Thyroid gland (tissue), 4 donors: ENCODE measurements around the gene TBCEL. TPM values are rescaled to one million over a fixed set of nuclear protein-coding genes. Genes with fewer than 3 reads are reported as not detected.
A peak's percentile ranks its signal among the peaks of the same experiment; 100 is the strongest.
"Not testable (repeated sequence)": the region's sequence is repeated elsewhere in the genome, so short reads cannot be mapped to it uniquely, and the experiment has no call there.

ENCODE experiments used
- DNase-seq, 2 donors: peaks; one replicate each; pipeline ENCODE4 v3.0.0-alpha.2; 2019
- H3K27ac ChIP-seq, 3 donors: fragments of 200-600 bp; sonication (generic); 1 replicate in 2 of 3; 2 replicates in 1 of 3; pipeline ENCODE4 v1.5.1; 2016 to 2019; ENCODE audit warnings: mild to moderate bottlenecking in 1 of 3, moderate library complexity in 1 of 3
- H3K27me3 ChIP-seq: fragments of 200-600 bp; sonication (generic); one replicate; pipeline ENCODE4 v1.5.1; 2019
- H3K36me3 ChIP-seq, 2 donors: fragments of 200-600 bp; sonication (generic); one replicate each; pipeline ENCODE4 v1.5.1; 2016 to 2019
- H3K4me1 ChIP-seq, 2 donors: fragments of 200-600 bp; sonication (generic); one replicate each; pipeline ENCODE4 v1.5.1; 2017 to 2019
- H3K4me3 ChIP-seq, 3 donors: fragments of 200-600 bp; sonication (generic); replicated peaks in 1 of 3; 1 replicate in 2 of 3; 2 replicates in 1 of 3; pipeline ENCODE4 v1.5.1; 2016; ENCODE audit warnings: mild to moderate bottlenecking in 1 of 3
- H3K9me3 ChIP-seq: fragments of 200-600 bp; sonication (generic); one replicate; pipeline ENCODE4 v1.5.1; 2017
- POLR2A ChIP-seq, 2 donors: fragments of 450-650 bp; IDR thresholded peaks; one replicate each; pipeline ENCODE4 v1.6.1; 2017; ENCODE audit warnings: antibody characterized with exemption in 2 of 2, mild to moderate bottlenecking in 2 of 2, moderate library complexity in 1 of 2
- WGBS, 2 donors: methylation state at CpG; one replicate each; pipeline ENCODE4 v1.1.5; 2017; 5-methylcytosine and 5-hydroxymethylcytosine counted together
- intact Hi-C: fragments of 100-400 bp; cut with DNase I; formaldehyde crosslinking; loops from one replicate; pipeline ENCODE4 v1.15.1; 2023
- total RNA-seq, 4 donors: library from RNA; depleted of rRNA; stranded (reverse); fragments of >200 nt; gene quantifications; one replicate each; pipeline ENCODE4 v1.2.3, GENCODE V29; 2016
- TF ChIP-seq, protein P1 (sequence below), 6 experiments: fragments of 200-600 bp in 3 of 6; fragments of 450-650 bp in 3 of 6; sonication (generic) in 3 of 6; IDR thresholded peaks; one replicate each; pipeline ENCODE4 v1.5.1; 2016 to 2019; ENCODE audit warnings: antibody characterized with exemption in 6 of 6, mild to moderate bottlenecking in 2 of 6, inconsistent platforms in 1 of 6, moderate library complexity in 1 of 6

TBCEL gene
- total RNA-seq, 4 donors from 2014 or later: 32.3 to 89.4 (median 43.9) TPM

DNA sequence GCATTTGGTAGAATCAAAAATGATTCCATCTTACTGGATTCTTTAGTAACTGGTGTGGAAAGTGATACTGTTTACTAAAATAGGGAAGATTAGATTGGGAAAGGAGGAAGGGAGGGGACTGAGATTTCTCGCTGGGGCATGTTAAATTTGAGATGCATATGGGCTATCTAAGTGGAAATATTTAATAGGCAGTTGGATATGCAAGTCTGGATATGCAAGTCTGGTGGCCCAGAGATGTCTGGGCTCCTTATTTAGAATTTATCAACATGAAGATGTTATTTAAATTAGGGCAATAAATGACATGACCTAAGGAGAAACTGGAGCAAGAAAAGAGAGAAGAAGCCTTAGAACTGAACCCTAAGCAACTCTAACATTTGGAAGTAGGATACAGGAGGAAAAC lies 17.0 kb upstream of the TBCEL start:
- no peak for DNase-seq
- intact Hi-C loops: no loop called here
- no peaks in the 10 kb centered on the region for H3K9me3 ChIP-seq
- WGBS, 2 donors: 83 to 89% methylated on average over 1 of the region's 1 CpG
- H3K27ac ChIP-seq: no peak overlapping the region
- H3K27me3 ChIP-seq: no peaks in the 10 kb centered on the region
- H3K36me3 ChIP-seq: no peaks in the 10 kb centered on the region
- no peak for TF ChIP-seq POLR2A (IDR thresholded peaks at IDR 0.05)
- no peak overlapping the region for H3K4me3 ChIP-seq
- no peaks in the 10 kb centered on the region for H3K4me1 ChIP-seq

DNA sequence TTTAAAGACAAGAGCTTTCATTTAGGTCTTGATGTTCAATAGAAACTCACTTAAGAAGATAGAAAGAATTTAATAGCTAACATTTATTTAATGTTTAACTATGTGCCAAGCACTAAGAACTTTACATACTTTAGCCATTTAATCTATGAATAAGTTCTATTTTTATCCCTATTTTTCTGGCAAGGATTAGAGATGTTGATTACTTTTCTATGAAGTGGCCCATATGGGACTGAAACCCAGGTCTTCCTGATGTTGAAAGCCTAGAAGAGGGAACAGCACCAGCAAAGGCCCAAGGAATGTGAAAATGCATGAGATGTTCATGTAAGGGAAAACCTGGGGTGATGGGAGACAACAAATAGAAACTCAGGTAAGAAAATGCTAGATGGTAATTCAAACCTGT lies 15.4 kb upstream of the TBCEL start:
- TF ChIP-seq POLR2A (IDR thresholded peaks at IDR 0.05): no peak
- TF ChIP-seq, protein P1, sequence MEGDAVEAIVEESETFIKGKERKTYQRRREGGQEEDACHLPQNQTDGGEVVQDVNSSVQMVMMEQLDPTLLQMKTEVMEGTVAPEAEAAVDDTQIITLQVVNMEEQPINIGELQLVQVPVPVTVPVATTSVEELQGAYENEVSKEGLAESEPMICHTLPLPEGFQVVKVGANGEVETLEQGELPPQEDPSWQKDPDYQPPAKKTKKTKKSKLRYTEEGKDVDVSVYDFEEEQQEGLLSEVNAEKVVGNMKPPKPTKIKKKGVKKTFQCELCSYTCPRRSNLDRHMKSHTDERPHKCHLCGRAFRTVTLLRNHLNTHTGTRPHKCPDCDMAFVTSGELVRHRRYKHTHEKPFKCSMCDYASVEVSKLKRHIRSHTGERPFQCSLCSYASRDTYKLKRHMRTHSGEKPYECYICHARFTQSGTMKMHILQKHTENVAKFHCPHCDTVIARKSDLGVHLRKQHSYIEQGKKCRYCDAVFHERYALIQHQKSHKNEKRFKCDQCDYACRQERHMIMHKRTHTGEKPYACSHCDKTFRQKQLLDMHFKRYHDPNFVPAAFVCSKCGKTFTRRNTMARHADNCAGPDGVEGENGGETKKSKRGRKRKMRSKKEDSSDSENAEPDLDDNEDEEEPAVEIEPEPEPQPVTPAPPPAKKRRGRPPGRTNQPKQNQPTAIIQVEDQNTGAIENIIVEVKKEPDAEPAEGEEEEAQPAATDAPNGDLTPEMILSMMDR (IDR thresholded peaks at IDR 0.05): no peak
- DNase-seq: no peak

DNA sequence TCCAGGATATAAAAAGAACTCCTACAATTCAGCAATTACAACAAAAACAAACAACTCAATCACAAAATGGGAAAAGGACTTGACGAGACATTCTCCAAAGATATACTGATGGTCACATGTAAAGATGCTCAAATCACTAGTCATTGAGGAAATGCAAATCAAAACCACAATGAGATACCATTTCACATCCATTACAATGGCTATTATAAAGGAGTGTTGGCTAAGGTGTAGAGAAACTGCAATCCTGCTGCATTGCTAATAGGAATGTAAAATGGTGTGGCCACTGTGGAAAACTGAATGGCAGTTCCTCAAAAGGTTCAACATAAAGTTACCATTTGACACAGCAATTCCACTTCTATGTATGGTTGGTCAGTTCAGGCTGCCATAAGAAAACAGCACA lies 11.8 kb upstream of the TBCEL start:
- H3K27me3 ChIP-seq: no peaks in the 10 kb centered on the region
- H3K27ac ChIP-seq: no peak overlapping the region
- H3K36me3 ChIP-seq: no peaks in the 10 kb centered on the region
- DNase-seq: no peak
- no peaks in the 10 kb centered on the region for H3K4me1 ChIP-seq
- H3K9me3 ChIP-seq: no peaks in the 10 kb centered on the region
- intact Hi-C loops: no loop called here
- WGBS, 2 donors: 88 to 93% methylated on average over 1 of the region's 1 CpG
- TF ChIP-seq, protein P1 (IDR thresholded peaks at IDR 0.05): no peak
- no peak for TF ChIP-seq POLR2A (IDR thresholded peaks at IDR 0.05)
- H3K4me3 ChIP-seq: no peak overlapping the region

More for the DNA sequence above, 15.4 kb upstream of the TBCEL start:
- no peaks in the 10 kb centered on the region for H3K4me1 ChIP-seq
- H3K27ac ChIP-seq: no peak overlapping the region
- H3K4me3 ChIP-seq: no peak overlapping the region
- H3K27me3 ChIP-seq: no peaks in the 10 kb centered on the region
- no peaks in the 10 kb centered on the region for H3K9me3 ChIP-seq
- no peaks in the 10 kb centered on the region for H3K36me3 ChIP-seq
- intact Hi-C loops: no loop called here

DNA sequence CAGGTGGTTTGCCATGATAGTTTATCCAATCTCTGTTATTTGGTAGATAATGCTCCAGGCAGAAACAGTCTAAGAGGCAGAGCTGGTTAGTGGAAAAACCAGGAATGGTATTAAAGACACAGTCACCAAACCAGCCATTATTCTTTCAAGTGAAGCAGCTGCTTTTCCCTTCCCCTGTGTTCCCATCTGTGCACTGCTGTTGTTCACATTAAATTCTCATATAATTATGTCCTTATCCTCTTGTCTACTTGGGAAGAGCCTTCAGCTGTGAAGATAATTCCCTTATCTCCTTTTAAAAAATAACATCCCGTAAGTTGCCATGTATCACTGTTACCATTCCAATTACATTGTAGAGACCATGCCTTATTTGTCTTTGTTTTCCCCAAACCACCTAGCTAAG lies 5.2 kb upstream of the TBCEL start:
- intact Hi-C loops: no loop called here

DNA sequence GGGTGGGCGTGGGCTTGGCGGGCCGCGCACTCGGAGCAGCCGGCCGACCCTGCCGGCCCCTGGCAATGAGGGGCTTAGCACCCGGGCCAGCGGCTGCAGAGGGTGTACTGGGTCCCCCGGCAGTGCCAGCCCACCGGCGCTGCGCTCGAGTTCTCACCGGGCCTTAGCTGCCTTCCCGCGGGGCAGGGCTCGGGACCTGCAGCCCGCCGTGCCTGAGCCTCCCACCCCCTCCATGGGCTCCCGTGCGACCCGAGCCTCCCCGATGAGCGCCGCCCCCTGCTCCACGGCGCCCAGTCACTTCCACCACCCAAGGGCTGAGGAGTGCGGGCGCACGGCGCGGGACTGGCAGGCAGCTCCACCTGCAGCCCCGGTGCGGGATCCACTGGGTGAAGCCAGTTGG lies 2.2 kb upstream of the TBCEL start:
- intact Hi-C loops: not testable (repeated sequence)

More for the DNA sequence above, 5.2 kb upstream of the TBCEL start:
- H3K4me3 ChIP-seq: no peak overlapping the region
- no peak for DNase-seq
- no peak overlapping the region for H3K27ac ChIP-seq
- no peak for TF ChIP-seq POLR2A (IDR thresholded peaks at IDR 0.05)
- TF ChIP-seq, protein P1 (IDR thresholded peaks at IDR 0.05): no peak
- no peaks in the 10 kb centered on the region for H3K36me3 ChIP-seq
- no peaks in the 10 kb centered on the region for H3K4me1 ChIP-seq
- no peaks in the 10 kb centered on the region for H3K9me3 ChIP-seq
- WGBS, 2 donors: 75 to 78% methylated on average over 1 of the region's 1 CpG
- no peaks in the 10 kb centered on the region for H3K27me3 ChIP-seq

DNA sequence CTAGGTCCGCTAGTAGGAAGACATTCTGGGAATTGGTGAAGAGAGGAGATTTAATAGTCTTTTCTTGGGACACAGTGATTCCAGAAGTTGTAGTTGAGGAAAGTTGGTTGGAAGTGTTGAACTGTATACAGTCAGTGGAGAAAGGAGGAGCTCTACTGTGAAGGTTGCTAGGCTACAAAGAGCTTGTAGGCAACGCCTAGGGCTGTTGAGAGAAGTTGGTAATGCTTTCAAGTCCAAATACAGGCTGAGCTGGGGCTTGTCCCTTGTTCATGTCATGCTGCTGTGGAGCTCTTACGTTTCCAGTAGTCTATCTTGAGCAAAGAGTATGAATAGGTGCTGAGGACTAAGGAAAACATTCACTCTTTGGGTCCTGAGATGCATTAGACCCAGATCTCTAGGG lies 1.1 kb downstream of the TBCEL start:
- peak overlapping the region in 1 of 3 donors; percentile 75 for H3K27ac ChIP-seq
- peak; percentile 8 to 19 for DNase-seq
- no peaks in the 10 kb centered on the region for H3K36me3 ChIP-seq
- 40 to 43% methylated on average over 3 of the region's 3 CpGs for WGBS, 2 donors
- no peaks in the 10 kb centered on the region for H3K27me3 ChIP-seq
- H3K9me3 ChIP-seq: no peaks in the 10 kb centered on the region
- peaks cover 7 to 11% of the 10 kb centered on the region in 2 donors for H3K4me1 ChIP-seq
- H3K4me3 ChIP-seq: peak overlapping the region in 1 of 3 donors; percentile 91
- TF ChIP-seq POLR2A (IDR thresholded peaks at IDR 0.05): no peak
- TF ChIP-seq, protein P1 (IDR thresholded peaks at IDR 0.05): no peak
- intact Hi-C loops: no loop called here

More for the DNA sequence above, 2.2 kb upstream of the TBCEL start:
- not testable (repeated sequence) for H3K36me3 ChIP-seq, H3K27ac ChIP-seq, DNase-seq, H3K4me3 ChIP-seq, H3K9me3 ChIP-seq, H3K27me3 ChIP-seq
- 100% methylated on average over 11 of the region's 36 CpGs; no CpG with 5 or more reads in 1 of the 2 donors for WGBS, 2 donors
- H3K4me1 ChIP-seq: peaks cover 7 to 11% of the 10 kb centered on the region in 2 donors
